K562 (cell line): ENCODE results near the gene NBPF4. TPM values are rescaled to one million over a fixed set of nuclear protein-coding genes. Genes with fewer than 3 reads are reported as not detected.

Experiments used
- ATAC-seq: fragments of 200-7000 bp; cut with Tn5 transposase; 3 replicates; pipeline ENCODE4 v1.9.1; 2020; ENCODE audit warnings: moderate library complexity
- BruUV-seq: library from RNA; stranded (reverse); fragments of 400-500 nt; replicated peaks from 2 replicates; lab custom pipeline; 2021; lab: Mats Ljungman, UMichigan
- CTCF ChIA-PET: fragments of 300-600 bp; formaldehyde crosslinking; extraction: SDS; loops from one replicate; lab custom pipeline; 2021; ENCODE audit warnings: low intra/inter-chr PET ratio; lab: Yijun Ruan, JAX
- POLR2A ChIA-PET: fragments of 300-600, 350-650 bp; sonication (Branson Sonifier 250); formaldehyde crosslinking; extraction: SDS; loops from one replicate; lab custom pipeline; 2021; ENCODE audit warnings: antibody characterized with exemption, inconsistent platforms; lab: Yijun Ruan, JAX
- DNase-seq, 4 experiments: peaks; one replicate each; pipeline versions ENCODE4 v3.0.0 to v3.0.0-alpha.2; 2011 to 2018; ENCODE audit warnings: low spot score in 3 of 4, mixed read lengths in 3 of 4; ENCODE audit errors: extremely low read depth in 1 of 4
- FAIRE-seq: peaks from 2 replicates; lab custom pipeline; 2011; peaks lifted over from hg19 to GRCh38; lab: Jason Lieb, UNC
- H2AFZ ChIP-seq: 2 replicates; pipeline ENCODE4 v1.6.0; 2011; ENCODE audit warnings: low read depth, low read length, control low read depth, inconsistent platforms
- H3K27ac ChIP-seq: fragments of 200-600 bp; 3 replicates; pipeline ENCODE4 v1.8.0; 2011; ENCODE audit warnings: low read depth, mild to moderate bottlenecking, control low read depth, inconsistent platforms, low read length, moderate library complexity, mixed read lengths; ENCODE audit errors: extremely low read depth
- H3K27me3 ChIP-seq, 2 experiments: fragments of 300-600 bp in 1 of 2; 2 replicates in 1 of 2; 3 replicates in 1 of 2; pipeline versions ENCODE4 v1.6.0 to v1.8.0; 2011; ENCODE audit warnings: inconsistent platforms in 2 of 2, low read length in 2 of 2, mild to moderate bottlenecking in 1 of 2, mixed read lengths in 1 of 2, moderate library complexity in 1 of 2; ENCODE audit not compliant: control insufficient read depth in 2 of 2, insufficient read depth in 2 of 2
- H3K36me3 ChIP-seq: fragments of 300-600 bp; 3 replicates; pipeline ENCODE4 v1.8.0; 2011; ENCODE audit warnings: mild to moderate bottlenecking, low read length, inconsistent platforms; ENCODE audit not compliant: control insufficient read depth, insufficient read depth
- H3K4me1 ChIP-seq, 2 experiments: fragments of 200-600 bp in 1 of 2; replicated peaks in 1 of 2; 2 replicates in 1 of 2; 3 replicates in 1 of 2; pipeline versions ENCODE4 v1.5.1 to v1.8.0; 2011; ENCODE audit warnings: inconsistent platforms in 2 of 2, low read length in 2 of 2, mild to moderate bottlenecking in 1 of 2, mixed read lengths in 1 of 2, moderate library complexity in 1 of 2; ENCODE audit not compliant: control insufficient read depth in 2 of 2, insufficient read depth in 2 of 2
- H3K4me2 ChIP-seq: 2 replicates; pipeline ENCODE4 v1.6.1; 2011; ENCODE audit warnings: low read length, control low read depth, inconsistent platforms, mixed read lengths; ENCODE audit not compliant: insufficient read depth
- H3K4me3 ChIP-seq: fragments of 200-600 bp; sonication (generic), shearing (Covaris generic); 2 replicates; pipeline ENCODE4 v1.5.1; 2016; ENCODE audit warnings: control low read depth, inconsistent platforms
- H3K79me2 ChIP-seq: fragments of 200-600 bp; 3 replicates; pipeline ENCODE4 v1.8.0; 2011; ENCODE audit warnings: low read length, inconsistent platforms; ENCODE audit not compliant: control insufficient read depth, insufficient read depth
- H3K9ac ChIP-seq, 2 experiments: 2 replicates each; pipeline versions ENCODE4 v1.6.0 to v1.6.1; 2011; ENCODE audit warnings: low read depth in 2 of 2, low read length in 2 of 2, control low read depth in 1 of 2, inconsistent platforms in 1 of 2, mild to moderate bottlenecking in 1 of 2, mixed read lengths in 1 of 2; ENCODE audit not compliant: insufficient read depth in 1 of 2
- H3K9me1 ChIP-seq: one replicate; pipeline ENCODE4 v1.6.0; 2011; ENCODE audit warnings: inconsistent platforms, mild to moderate bottlenecking, low read length, moderate library complexity; ENCODE audit not compliant: control insufficient read depth, insufficient read depth
- H3K9me3 ChIP-seq: replicated peaks from 2 replicates; pipeline ENCODE4 v1.5.1; 2011; ENCODE audit warnings: low read depth, low read length, inconsistent platforms; ENCODE audit not compliant: control insufficient read depth, insufficient read depth
- H4K20me1 ChIP-seq: replicated peaks from 2 replicates; pipeline ENCODE4 v1.6.1; 2011; ENCODE audit warnings: low read length, inconsistent platforms, mixed read lengths; ENCODE audit not compliant: control insufficient read depth, insufficient read depth
- ZKSCAN8 ChIP-seq: fragments of 200-800 bp; sonication (Bioruptor generic); IDR thresholded peaks from 2 replicates; pipeline ENCODE4 v1.6.1; 2016; ENCODE audit warnings: missing genetic modification characterization, missing compliant biosample characterization
- ZNF134 ChIP-seq: fragments of 250-450 bp; sonication (Bioruptor Pico); conservative IDR thresholded peaks from 2 replicates; pipeline ENCODE4 v1.4.0; 2020
- WGBS: fragments of 100-300 bp; shearing (Covaris generic); methylation state at CpG from one replicate; pipeline ENCODE4 v1.1.6; 2016; ENCODE audit warnings: low coverage, mixed read lengths; ENCODE audit not compliant: insufficient coverage; ENCODE audit errors: missing lambda C conversion rate; 5-methylcytosine and 5-hydroxymethylcytosine counted together
- in situ Hi-C: fragments of 300-500 bp; cut with MboI; formaldehyde crosslinking; loops from 4 replicates; pipeline ENCODE4 v1.15.0; 2018; ENCODE audit warnings: inconsistent platforms, mixed read lengths
- intact Hi-C: fragments of 100-400 bp; cut with micrococcal nuclease; formaldehyde crosslinking; loops from 2 replicates; pipeline ENCODE4 v1.14.2; 2022
- polyA plus RNA-seq, 8 experiments: library from polyadenylated mRNA; depleted of rRNA in 4 of 8; stranded (reverse) in 5 of 8; unstranded in 3 of 8; fragments of >200 nt; fragmentation: Nextera tagmentation in 2 of 8; fragmentation: Illumina TruSeq in 1 of 8; extraction: Ambion mirVana in 2 of 8; extraction: Trizol in 1 of 8; gene quantifications; 2 replicates each; pipeline versions ENCODE4 v1.2.1 to v1.2.3, GENCODE V29; 2011 to 2014; ENCODE audit warnings: inconsistent platforms in 1 of 8, missing spikeins in 1 of 8
- total RNA-seq, 7 experiments: library from RNA; depleted of rRNA in 6 of 7; stranded (reverse); fragments of >200 nt in 6 of 7; fragmentation: Illumina TruSeq in 2 of 7; extraction: Trizol in 2 of 7; gene quantifications; 2 replicates each; pipeline versions ENCODE4 v1.2.1 to v1.2.3, GENCODE V29; 2011 to 2021; ENCODE audit warnings: low replicate concordance in 1 of 7
- TF ChIP-seq, protein P1 (sequence below): fragments of 450-650 bp; IDR thresholded peaks from 2 replicates; pipeline ENCODE4 v1.6.1; 2016; ENCODE audit warnings: mild to moderate bottlenecking

NBPF4 gene
- total and polyA plus RNA-seq, 9 of the 15 experiments (the other 6 are each of a cell fraction or from before 2014, with no cell fraction given), result 3.6 to 10.4 (median 5.9) TPM

DNA sequence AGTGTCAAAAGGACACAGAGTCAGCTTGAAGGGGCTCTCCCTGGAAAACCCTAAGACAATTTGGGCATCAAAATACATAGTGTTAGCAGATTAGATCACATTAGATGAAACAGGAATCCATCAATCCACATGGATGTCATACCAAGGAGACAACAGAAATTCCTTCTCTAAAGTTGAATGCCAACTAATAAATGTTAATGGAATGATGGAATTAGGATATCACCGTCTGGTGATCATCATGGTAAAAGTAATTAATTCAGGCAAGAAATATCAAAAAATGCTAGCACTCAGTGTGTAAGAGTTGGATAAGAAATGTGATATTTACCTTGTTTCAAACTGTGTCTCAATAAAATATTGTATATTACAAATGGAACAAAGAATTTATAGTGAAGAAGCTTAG, 32.9 kb downstream of the NBPF4 start:
- FAIRE-seq, result no peak

More for the DNA sequence above, 32.9 kb downstream of the NBPF4 start:
- Histone ChIP-seq H3K9me1 (no peaks in the 10 kb centered on the region), H3K9me3 (no peaks in the 10 kb centered on the region), H4K20me1 (no peaks in the 10 kb centered on the region), H2AFZ (no peak overlapping the region), H3K27me3 (no peaks in the 10 kb centered on the region; a peak in 1 of 5 replicates), H3K27ac (no peak overlapping the region), H3K9ac (no peak overlapping the region), H3K36me3 (no peaks in the 10 kb centered on the region), H3K79me2 (no peaks in the 10 kb centered on the region), H3K4me2 (no peak overlapping the region), H3K4me1 (peaks cover 4 to 6% of the 10 kb centered on the region in 2 experiments; a peak in 3 of 5 replicates), H3K4me3 (no peak overlapping the region)
- ATAC-seq (no peak), DNase-seq (no peak)
- WGBS, result 45% methylated on average over 1 of the region's 1 CpG
- intact Hi-C loops, result no loop called here
- CTCF ChIA-PET, result no interaction called here
- in situ Hi-C loops, result loop anchor here (10.0 to 25.0 kb wide), 2 partner anchors 114 to 251 kb away; partner anchors contain the start of gene NBPF6
- TF ChIP-seq ZKSCAN8 (CRISPR knock-in tag) (no peak), ZNF134 (CRISPR knock-in tag) (no peak)
- TF ChIP-seq, protein P1, sequence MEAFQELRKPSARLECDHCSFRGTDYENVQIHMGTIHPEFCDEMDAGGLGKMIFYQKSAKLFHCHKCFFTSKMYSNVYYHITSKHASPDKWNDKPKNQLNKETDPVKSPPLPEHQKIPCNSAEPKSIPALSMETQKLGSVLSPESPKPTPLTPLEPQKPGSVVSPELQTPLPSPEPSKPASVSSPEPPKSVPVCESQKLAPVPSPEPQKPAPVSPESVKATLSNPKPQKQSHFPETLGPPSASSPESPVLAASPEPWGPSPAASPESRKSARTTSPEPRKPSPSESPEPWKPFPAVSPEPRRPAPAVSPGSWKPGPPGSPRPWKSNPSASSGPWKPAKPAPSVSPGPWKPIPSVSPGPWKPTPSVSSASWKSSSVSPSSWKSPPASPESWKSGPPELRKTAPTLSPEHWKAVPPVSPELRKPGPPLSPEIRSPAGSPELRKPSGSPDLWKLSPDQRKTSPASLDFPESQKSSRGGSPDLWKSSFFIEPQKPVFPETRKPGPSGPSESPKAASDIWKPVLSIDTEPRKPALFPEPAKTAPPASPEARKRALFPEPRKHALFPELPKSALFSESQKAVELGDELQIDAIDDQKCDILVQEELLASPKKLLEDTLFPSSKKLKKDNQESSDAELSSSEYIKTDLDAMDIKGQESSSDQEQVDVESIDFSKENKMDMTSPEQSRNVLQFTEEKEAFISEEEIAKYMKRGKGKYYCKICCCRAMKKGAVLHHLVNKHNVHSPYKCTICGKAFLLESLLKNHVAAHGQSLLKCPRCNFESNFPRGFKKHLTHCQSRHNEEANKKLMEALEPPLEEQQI, result no peak
- POLR2A ChIA-PET, result interaction anchor here (2.7 kb wide), 1 partner anchor 11 kb away, joined by 18 read pairs; the partner anchor contains the start of gene SLC25A24
- no TSS peak for BruUV-seq
